GM12878 (cell line): ENCODE results near the gene RB1. TPM values are rescaled to one million over a fixed set of nuclear protein-coding genes. Genes with fewer than 3 reads are reported as not detected.

ENCODE experiments used
- ATAC-seq: fragments of 200-7000 bp; cut with Tn5 transposase; 3 replicates; pipeline ENCODE4 v1.9.1; 2020; ENCODE audit warnings: mild to moderate bottlenecking, moderate library complexity
- BruUV-seq: library from RNA; stranded (reverse); fragments of 400-500 nt; replicated peaks from 2 replicates; lab custom pipeline; 2021; lab: Mats Ljungman, UMichigan
- CTCF ChIA-PET: fragments of 300-600 bp; sonication (Branson Sonifier 250); formaldehyde crosslinking; extraction: SDS; loops from one replicate; lab custom pipeline; 2021; ENCODE audit warnings: inconsistent platforms; lab: Yijun Ruan, JAX
- POLR2A ChIA-PET: fragments of 350-600 bp; formaldehyde crosslinking; extraction: SDS; loops from one replicate; lab custom pipeline; 2021; ENCODE audit warnings: inconsistent platforms; lab: Charles Lee
- RAD21 ChIA-PET: fragments of 300-600 bp; sonication (Branson Sonifier 250); formaldehyde crosslinking; loops from one replicate; lab custom pipeline; 2023; ENCODE audit warnings: antibody characterized with exemption; ENCODE audit not compliant: unreplicated experiment; lab: Charles Lee
- SMC1A ChIA-PET: fragments of 300-600 bp; sonication (Branson Sonifier 250); formaldehyde crosslinking; loops from one replicate; lab custom pipeline; 2023; ENCODE audit not compliant: unreplicated experiment, uncharacterized antibody; lab: Charles Lee
- DNase-seq: peaks from one replicate; pipeline ENCODE4 v3.0.0-alpha.2; 2011; ENCODE audit warnings: low read depth, low spot score
- FAIRE-seq: peaks from 3 replicates; lab custom pipeline; 2011; peaks lifted over from hg19 to GRCh38; lab: Jason Lieb, UNC
- H2AFZ ChIP-seq: 2 replicates; pipeline ENCODE4 v1.6.0; 2011; ENCODE audit warnings: low read depth, low read length, control low read depth; ENCODE audit not compliant: control insufficient read depth
- H3K27ac ChIP-seq: 2 replicates; pipeline ENCODE4 v1.5.1; 2011; ENCODE audit warnings: control low read depth; ENCODE audit not compliant: control insufficient read depth, insufficient read depth
- H3K27me3 ChIP-seq, 2 experiments: replicated peaks in 1 of 2; 2 replicates each; pipeline versions ENCODE4 v1.6.0 to v1.6.1; 2011; ENCODE audit warnings: low read length in 1 of 2; ENCODE audit not compliant: control insufficient read depth in 2 of 2, insufficient read depth in 2 of 2
- H3K36me3 ChIP-seq, 2 experiments: 2 replicates each; pipeline ENCODE4 v1.5.1; 2011; ENCODE audit warnings: low read length in 1 of 2; ENCODE audit not compliant: control insufficient read depth in 2 of 2, insufficient read depth in 2 of 2
- H3K4me1 ChIP-seq: 2 replicates; pipeline ENCODE4 v1.6.1; 2011; ENCODE audit warnings: mild to moderate bottlenecking, low read length, moderate library complexity, mixed read lengths; ENCODE audit not compliant: control insufficient read depth, insufficient read depth
- H3K4me2 ChIP-seq: 2 replicates; pipeline ENCODE4 v1.6.0; 2011; ENCODE audit warnings: control low read depth; ENCODE audit not compliant: control insufficient read depth, insufficient read depth
- H3K4me3 ChIP-seq: fragments of 200-600 bp; sonication (generic); 2 replicates; pipeline ENCODE4 v1.5.1; 2016
- H3K79me2 ChIP-seq: 2 replicates; pipeline ENCODE4 v1.6.0; 2011; ENCODE audit warnings: low read length; ENCODE audit not compliant: control insufficient read depth, insufficient read depth
- H3K9ac ChIP-seq: 2 replicates; pipeline ENCODE4 v1.8.0; 2011; ENCODE audit warnings: low read length, control low read depth, mixed read lengths; ENCODE audit not compliant: control insufficient read depth, insufficient read depth
- H3K9me3 ChIP-seq: replicated peaks from 3 replicates; pipeline ENCODE4 v1.5.1; 2011; ENCODE audit warnings: mild to moderate bottlenecking, low read length; ENCODE audit not compliant: control insufficient read depth, insufficient read depth
- H4K20me1 ChIP-seq: 2 replicates; pipeline ENCODE4 v1.6.0; 2011; ENCODE audit not compliant: control insufficient read depth, insufficient read depth
- ATF7 ChIP-seq: fragments of 450-650 bp; IDR thresholded peaks from 2 replicates; pipeline ENCODE4 v1.6.1; 2016; ENCODE audit warnings: low read depth, mild to moderate bottlenecking
- CBFB ChIP-seq: IDR thresholded peaks from 2 replicates; pipeline ENCODE4 v1.6.1; 2016; ENCODE audit warnings: antibody characterized with exemption, low read depth
- EZH2 ChIP-seq: IDR thresholded peaks from 2 replicates; pipeline ENCODE4 v1.6.1; 2012; ENCODE audit warnings: low read depth, mild to moderate bottlenecking, control low read depth, inconsistent platforms, low read length, borderline replicate concordance; ENCODE audit not compliant: control insufficient read depth
- FOXM1 ChIP-seq: IDR thresholded peaks from 2 replicates; pipeline ENCODE4 v1.6.1; 2012; ENCODE audit warnings: low read depth, mild to moderate bottlenecking, inconsistent platforms, low read length, moderate library complexity
- NRF1 ChIP-seq: conservative IDR thresholded peaks from 2 replicates; pipeline ENCODE4 v1.6.1; 2011; ENCODE audit warnings: mild to moderate bottlenecking, low read depth, low read length, improper control_type of control experiment
- POLR2A ChIP-seq: IDR thresholded peaks from 2 replicates; pipeline ENCODE4 v1.6.1; 2011; ENCODE audit warnings: low read depth, mild to moderate bottlenecking, low read length
- YY1 ChIP-seq: IDR thresholded peaks from 2 replicates; pipeline ENCODE4 v1.6.1; 2011; ENCODE audit warnings: low read depth, mild to moderate bottlenecking, low read length
- ZBTB33 ChIP-seq: fragments of 450-650 bp; IDR thresholded peaks from 2 replicates; pipeline ENCODE4 v1.6.1; 2017; ENCODE audit warnings: mild to moderate bottlenecking
- WGBS: methylation state at CpG from one replicate; pipeline ENCODE4 v1.1.6; 2016; ENCODE audit warnings: low lambda C conversion rate; ENCODE audit not compliant: insufficient replicate concordance, insufficient coverage; ENCODE audit errors: missing lambda C conversion rate; 5-methylcytosine and 5-hydroxymethylcytosine counted together
- in situ Hi-C: fragments of 300-500 bp; cut with MboI; formaldehyde crosslinking; loops from 9 replicates; pipeline ENCODE4 v1.14.3; 2018; ENCODE audit warnings: mixed read lengths
- intact Hi-C: fragments of 100-400 bp; cut with micrococcal nuclease; formaldehyde crosslinking; loops from one replicate; pipeline ENCODE4 v1.14.2; 2022; ENCODE audit not compliant: unreplicated experiment
- polyA plus RNA-seq, 11 experiments: library from polyadenylated mRNA; depleted of rRNA in 4 of 11; unstranded in 6 of 11; stranded (reverse) in 5 of 11; fragments of >200 nt; fragmentation: Nextera tagmentation in 4 of 11; fragmentation: Illumina TruSeq in 1 of 11; extraction: Ambion mirVana in 4 of 11; extraction: Trizol in 1 of 11; gene quantifications; 1 replicate in 1 of 11; 2 replicates in 10 of 11; pipeline versions ENCODE4 v1.2.1 to v1.2.3, GENCODE V29; 2011 to 2016; ENCODE audit warnings: inconsistent platforms in 2 of 11, missing spikeins in 2 of 11, low read depth in 1 of 11
- total RNA-seq, 4 experiments: library from RNA; depleted of rRNA in 3 of 4; stranded (reverse); fragments of >200 nt in 3 of 4; fragmentation: Illumina TruSeq in 1 of 4; extraction: Trizol in 1 of 4; gene quantifications; 2 replicates each; pipeline versions ENCODE4 v1.2.1 to v1.2.3, GENCODE V29; 2013 to 2021

Gene RB1
- total and polyA plus RNA-seq, 10 of the 15 experiments (the other 5 are each of a cell fraction or from before 2014, with no cell fraction given), result 2.8 to 45.0 (median 8.3) TPM

GRCh38 chr13:48315969-48316650 is 12.6 kb downstream of the RB1 start:
- no peak overlapping the region for H3K4me3 ChIP-seq
- H3K4me1 ChIP-seq, result no peaks in the 10 kb centered on the region
- RAD21 ChIA-PET, result no interaction called here
- DNase-seq (no peak), ATAC-seq (no peak), FAIRE-seq (no peak)
- H2AFZ ChIP-seq, result no peak overlapping the region
- H3K9me3 ChIP-seq, result peaks cover 29% of the 10 kb centered on the region; the same call in 2 of the 3 replicates
- POLR2A ChIA-PET, result no interaction called here
- no peak for TF ChIP-seq ATF7
- no peak for TF ChIP-seq NRF1
- TF ChIP-seq EZH2, result no peak
- no peak for TF ChIP-seq FOXM1
- no peak overlapping the region for H3K4me2 ChIP-seq
- H4K20me1 ChIP-seq, result no peaks in the 10 kb centered on the region
- H3K9ac ChIP-seq, result no peak overlapping the region
- in situ Hi-C loops, result no loop called here
- peaks cover 0 to 2% of the 10 kb centered on the region in 2 experiments; a peak in 1 of 4 replicates for H3K27me3 ChIP-seq
- intact Hi-C loops, result no loop called here
- SMC1A ChIA-PET, result no interaction called here
- 96% methylated on average over 17 of the region's 17 CpGs for WGBS
- H3K79me2 ChIP-seq, result peaks cover 3% of the 10 kb centered on the region; the same call in 1 of the 2 replicates
- CTCF ChIA-PET, result interaction anchor here (1.8 kb wide), 1 partner anchor 17 kb away, joined by 5 read pairs; no protein-coding TSS in a partner anchor
- BruUV-seq, result no TSS peak
- H3K36me3 ChIP-seq, result peaks cover 0 to 27% of the 10 kb centered on the region in 2 experiments; a peak in 3 of 4 replicates
- H3K27ac ChIP-seq, result no peak overlapping the region

- DNase-seq (no peak), FAIRE-seq (no peak), ATAC-seq (no peak; the same call in 1 of the 3 replicates)
- Histone ChIP-seq H3K27me3 (peaks cover 0 to 2% of the 10 kb centered on the region in 2 experiments; a peak in 1 of 4 replicates), H4K20me1 (no peaks in the 10 kb centered on the region), H3K4me2 (no peak overlapping the region), H3K4me1 (no peaks in the 10 kb centered on the region), H3K27ac (no peak overlapping the region), H3K9ac (no peak overlapping the region), H3K9me3 (peaks cover 33% of the 10 kb centered on the region; the same call in 2 of the 3 replicates), H3K4me3 (no peak overlapping the region), H2AFZ (no peak overlapping the region), H3K79me2 (no peaks in the 10 kb centered on the region; the same call in 1 of the 2 replicates), H3K36me3 (peaks cover 0 to 27% of the 10 kb centered on the region in 2 experiments; a peak in 3 of 4 replicates)
- BruUV-seq, result no TSS peak
- in situ Hi-C loops, result no loop called here
- TF ChIP-seq CBFB, result no peak
- TF ChIP-seq ZBTB33, result 0 out of 2 replicates have a peak, but pooled peaks have one; percentile 21
- TF ChIP-seq POLR2A, result peak; percentile 33; the same call in 1 of the 2 replicates
- no peak for TF ChIP-seq YY1
- ChIA-PET POLR2A (no interaction called here), SMC1A (no interaction called here), CTCF (interaction anchor here (1.3 kb wide), 1 partner anchor 17 kb away, joined by 3 read pairs; no protein-coding TSS in a partner anchor), RAD21 (no interaction called here)
- intact Hi-C loops, result no loop called here
- WGBS, result 98% methylated on average over 42 of the region's 43 CpGs
Observed at GRCh38 chr13:48316826-48317510, 13.4 kb downstream of the RB1 start.
